HG03565 (cell line): ENCODE measurements around the gene TTC39C.

ENCODE experiments used
- ATAC-seq: cut with Tn5 transposase; IDR thresholded peaks from one replicate; pipeline ENCODE4 v1.9.1; 2021; ENCODE audit warnings: mild to moderate bottlenecking, moderate library complexity; ENCODE audit not compliant: unreplicated experiment

TTC39C gene

GRCh38 chr18:24075767-24076597, 61.4 kb downstream of the TTC39C start:
- ATAC-seq: peak; percentile 93

DNA sequence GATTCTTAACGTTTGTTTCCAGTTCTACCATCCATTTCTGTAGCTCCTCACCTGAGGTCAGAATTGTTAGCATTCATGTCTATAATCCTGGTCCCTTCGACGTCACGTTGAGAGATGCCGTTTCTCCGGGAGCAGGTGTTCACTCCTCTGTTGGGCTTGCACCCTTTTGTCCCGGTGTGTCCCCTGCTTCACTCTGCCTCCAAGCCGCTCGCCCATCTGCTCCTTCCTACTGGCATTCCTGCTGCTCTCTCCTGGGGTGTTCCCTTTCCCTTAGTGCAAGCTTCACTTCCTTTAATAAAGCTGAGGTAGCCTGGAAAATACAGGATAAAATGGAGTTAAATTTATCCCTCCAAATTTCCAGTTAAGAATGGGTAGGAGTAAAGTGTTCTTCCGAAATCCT, 62.4 kb downstream of the TTC39C start:
- no peak for ATAC-seq

DNA sequence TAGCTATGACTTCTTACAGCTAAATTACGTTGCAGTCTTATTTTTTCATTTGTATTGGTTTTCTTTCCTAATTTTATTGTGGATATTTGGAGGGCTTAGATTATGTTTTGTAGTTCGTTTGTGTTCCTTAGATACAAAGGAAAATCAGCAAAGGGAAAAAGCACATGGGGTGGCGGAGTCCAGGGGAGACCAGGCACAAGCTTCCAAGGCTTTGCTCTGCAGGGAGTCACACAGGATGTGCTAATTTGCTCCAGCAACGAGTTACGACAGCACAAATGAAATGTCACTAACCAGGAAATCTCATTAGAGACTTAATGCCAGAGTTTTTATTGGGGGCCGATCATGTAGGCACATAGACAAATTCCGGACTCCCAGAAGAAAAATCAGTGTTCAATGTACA, 63.8 kb downstream of the TTC39C start:
- ATAC-seq: no peak

DNA sequence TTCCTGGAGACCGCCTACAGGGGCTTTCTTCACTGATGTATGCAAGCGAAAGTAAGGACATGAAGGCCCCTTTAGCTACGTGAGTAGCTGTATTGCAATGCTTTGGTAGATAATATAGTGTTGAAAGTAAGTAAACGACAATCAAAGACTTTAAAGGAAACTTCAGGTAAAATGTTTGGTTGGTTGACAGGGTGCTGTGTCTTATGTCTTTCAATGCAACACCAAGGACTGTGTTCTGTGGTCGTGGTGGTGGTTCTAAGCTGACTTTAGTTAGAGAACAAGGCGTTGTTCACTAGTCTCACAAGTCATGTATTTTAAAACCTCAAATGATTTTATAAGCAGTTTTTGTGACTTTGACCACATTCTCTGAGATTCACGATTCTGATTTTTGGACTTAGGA, 66.3 kb downstream of the TTC39C start:
- ATAC-seq: no peak

GRCh38 chr18:24083550-24083949, 69.0 kb downstream of the TTC39C start:
- no peak for ATAC-seq

- no peak for ATAC-seq
Measured at GRCh38 chr18:24086082-24086481, 71.5 kb downstream of the TTC39C start.

DNA sequence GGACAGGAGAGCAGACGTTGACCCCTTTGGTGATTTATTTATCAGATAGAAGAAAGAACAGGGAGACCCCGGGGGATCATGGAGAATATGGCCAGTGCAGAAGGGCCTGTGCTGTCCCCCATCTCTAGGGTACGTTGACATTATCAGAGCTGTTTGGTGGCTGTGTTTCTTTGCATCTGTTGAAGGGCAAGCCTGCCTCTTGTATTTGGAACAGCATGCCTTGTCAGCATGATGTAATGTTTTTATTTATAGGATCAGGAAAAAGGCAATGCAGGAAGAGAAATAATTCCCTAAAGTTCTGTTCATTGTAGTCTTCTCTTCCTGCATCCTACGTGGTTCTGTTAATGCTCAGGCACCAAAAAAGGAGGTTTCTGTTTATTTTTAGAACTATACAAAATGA, 74.5 kb downstream of the TTC39C start:
- ATAC-seq: no peak

- ATAC-seq: no peak
Measured at GRCh38 chr18:24089515-24090337, 75.2 kb downstream of the TTC39C start.

- no peak for ATAC-seq
Measured at GRCh38 chr18:24090876-24091275, 76.3 kb downstream of the TTC39C start.

DNA sequence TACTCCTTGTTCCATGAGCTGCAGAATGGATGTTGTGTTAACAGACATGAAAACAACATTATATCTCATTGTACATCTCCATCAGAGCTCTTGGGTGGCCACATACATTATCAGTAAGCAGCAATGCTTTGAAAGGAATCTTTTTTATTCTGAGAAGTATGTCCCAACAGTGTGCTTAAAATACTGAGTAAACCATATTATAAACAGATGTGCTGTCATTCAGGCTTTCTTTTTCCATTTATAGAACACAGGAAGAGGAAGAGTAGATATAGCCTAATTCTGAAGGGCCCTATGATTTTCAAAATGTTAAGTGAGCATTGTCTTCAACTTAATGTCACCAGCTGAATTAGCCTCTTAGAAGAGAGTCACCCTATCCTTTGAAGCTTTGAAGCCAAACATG, 80.0 kb downstream of the TTC39C start:
- no peak for ATAC-seq

GRCh38 chr18:24095976-24096375, 81.4 kb downstream of the TTC39C start:
- ATAC-seq: no peak

DNA sequence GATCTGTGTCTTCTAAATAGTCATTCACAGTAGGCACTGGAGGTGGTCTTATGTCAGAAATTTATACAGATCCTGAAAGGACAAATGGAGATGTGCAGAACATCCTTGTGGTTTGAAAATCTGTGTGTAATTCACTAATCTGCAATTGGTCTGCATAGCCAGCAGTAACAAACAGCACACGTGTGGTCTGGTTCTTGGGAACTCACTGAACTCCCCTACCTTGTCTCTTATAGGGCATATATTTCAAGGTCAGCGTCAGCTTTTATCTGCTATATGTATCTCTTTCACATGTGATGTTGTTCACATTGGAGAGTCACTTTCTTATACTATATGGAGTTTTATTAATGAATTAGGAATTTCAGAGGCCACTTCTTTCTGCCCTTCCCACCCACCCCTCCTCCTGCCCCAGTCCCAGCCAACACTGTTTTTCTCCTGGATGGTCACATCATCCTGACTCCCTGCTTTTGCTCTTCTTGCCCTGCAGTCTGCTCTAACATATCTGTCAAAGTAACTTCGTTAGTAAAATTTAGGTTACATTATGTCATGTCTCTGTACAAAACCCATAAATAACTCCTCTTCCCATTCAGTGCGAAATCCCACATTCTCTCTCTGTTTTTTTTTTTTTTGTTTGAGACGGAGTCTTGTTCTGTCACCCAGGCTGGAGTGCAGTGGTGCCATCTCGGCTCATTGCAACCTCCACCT, 88.9 kb downstream of the TTC39C start:
- ATAC-seq: no peak

- no peak for ATAC-seq
Measured at GRCh38 chr18:24104486-24104885, 89.9 kb downstream of the TTC39C start.

DNA sequence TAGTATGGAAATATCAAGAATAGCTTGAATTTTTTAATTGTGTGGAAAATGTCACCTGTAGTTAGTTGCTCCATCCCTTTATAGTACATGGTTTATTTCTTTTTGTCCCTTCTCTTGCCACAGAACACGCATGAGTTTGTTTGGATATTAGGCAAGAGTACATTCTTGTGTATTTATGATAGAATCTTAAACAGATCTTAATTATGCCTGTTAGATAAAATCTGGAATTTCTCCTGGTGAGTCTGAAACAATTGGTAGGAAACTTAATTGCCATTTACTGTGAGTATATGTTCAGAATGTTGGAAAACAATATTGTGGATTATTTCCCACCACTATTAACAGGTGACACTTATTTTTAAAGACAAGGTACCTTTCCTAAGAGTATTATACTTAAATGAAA, 94.1 kb downstream of the TTC39C start:
- ATAC-seq: no peak

- no peak for ATAC-seq
Measured at GRCh38 chr18:24111936-24112335, 97.4 kb downstream of the TTC39C start.

DNA sequence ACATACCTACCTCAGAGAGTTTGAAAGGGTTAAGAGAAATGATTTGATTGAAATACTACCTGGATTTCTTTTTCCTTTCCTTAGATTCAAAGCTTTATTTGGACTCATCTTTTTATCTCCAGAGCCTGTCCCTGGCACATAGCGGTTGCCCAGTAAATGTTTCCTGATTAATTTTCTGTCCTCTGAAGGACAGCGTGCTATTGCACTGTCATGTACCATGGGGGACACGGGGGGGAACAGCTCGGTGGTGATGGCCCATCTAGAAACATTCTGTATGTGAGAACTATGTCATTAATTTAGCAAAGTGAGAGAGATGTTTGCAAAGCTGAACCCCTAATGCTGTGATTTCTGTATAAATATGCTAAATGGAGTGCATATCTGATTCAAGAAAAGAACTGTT, 97.9 kb downstream of the TTC39C start:
- ATAC-seq: no peak

- no peak for ATAC-seq
Measured at GRCh38 chr18:24112874-24113615, 98.5 kb downstream of the TTC39C start.

- no peak for ATAC-seq
Measured at GRCh38 chr18:24114924-24115549, 100.5 kb downstream of the TTC39C start.

GRCh38 chr18:24115628-24116027, 101.1 kb downstream of the TTC39C start:
- ATAC-seq: no peak
